ENCODE measurements around the gene GNG2. TPM values are rescaled to one million over a fixed set of nuclear protein-coding genes. Genes with fewer than 3 reads are reported as not detected.

Gene GNG2
- total and polyA plus RNA-seq, 10 of the 15 experiments (the other 5 are each of a cell fraction or from before 2014, with no cell fraction given) = 31.6 to 114 (median 66.4) TPM

GRCh38 chr14:51867741-51868140 is 7.3 kb downstream of the GNG2 start (continued):
- no peak for TF ChIP-seq ZBTB33 (IDR thresholded peaks at IDR 0.05)
- TF ChIP-seq SMARCA5 (IDR thresholded peaks at IDR 0.05) = no peak
- TF ChIP-seq, protein P1, sequence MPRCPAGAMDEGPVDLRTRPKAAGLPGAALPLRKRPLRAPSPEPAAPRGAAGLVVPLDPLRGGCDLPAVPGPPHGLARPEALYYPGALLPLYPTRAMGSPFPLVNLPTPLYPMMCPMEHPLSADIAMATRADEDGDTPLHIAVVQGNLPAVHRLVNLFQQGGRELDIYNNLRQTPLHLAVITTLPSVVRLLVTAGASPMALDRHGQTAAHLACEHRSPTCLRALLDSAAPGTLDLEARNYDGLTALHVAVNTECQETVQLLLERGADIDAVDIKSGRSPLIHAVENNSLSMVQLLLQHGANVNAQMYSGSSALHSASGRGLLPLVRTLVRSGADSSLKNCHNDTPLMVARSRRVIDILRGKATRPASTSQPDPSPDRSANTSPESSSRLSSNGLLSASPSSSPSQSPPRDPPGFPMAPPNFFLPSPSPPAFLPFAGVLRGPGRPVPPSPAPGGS (IDR thresholded peaks at IDR 0.05; ENCODE audit: borderline replicate concordance, insufficient read depth, low read depth, low read length, poor library complexity, severe bottlenecking) = no peak
- TF ChIP-seq ZBTB4 (CRISPR knock-in tag; IDR thresholded peaks at IDR 0.05) = no peak
- TF ChIP-seq CBX5 (IDR thresholded peaks at IDR 0.05; ENCODE audit: low read depth) = 0 out of 2 replicates have a peak, but pooled peaks have one; percentile 37
- no peak for TF ChIP-seq IKZF1 (conservative IDR thresholded peaks at IDR 0.05)
- no peak for TF ChIP-seq BACH1 (IDR thresholded peaks at IDR 0.05; ENCODE audit: borderline replicate concordance)
- no peak for TF ChIP-seq CBFB (IDR thresholded peaks at IDR 0.05; ENCODE audit: low read depth)
- TF ChIP-seq BMI1 (IDR thresholded peaks at IDR 0.05; ENCODE audit: borderline replicate concordance) = no peak
- no peak for TF ChIP-seq GATAD2B (conservative IDR thresholded peaks at IDR 0.05; ENCODE audit: low read depth)
